ENCODE measurements around the gene GPS1. TPM values are rescaled to one million over a fixed set of nuclear protein-coding genes. Genes with fewer than 3 reads are reported as not detected.
A peak's percentile ranks its signal among the peaks of the same experiment; 100 is the strongest.
"Not testable (repeated sequence)": the region's sequence is repeated elsewhere in the genome, so short reads cannot be mapped to it uniquely, and the experiment has no call there.

The GPS1 gene
- total and polyA plus RNA-seq, 2 donors (not counting 1 experiment from before 2014, with no cell fraction given) = 80.5 to 124 TPM

DNA sequence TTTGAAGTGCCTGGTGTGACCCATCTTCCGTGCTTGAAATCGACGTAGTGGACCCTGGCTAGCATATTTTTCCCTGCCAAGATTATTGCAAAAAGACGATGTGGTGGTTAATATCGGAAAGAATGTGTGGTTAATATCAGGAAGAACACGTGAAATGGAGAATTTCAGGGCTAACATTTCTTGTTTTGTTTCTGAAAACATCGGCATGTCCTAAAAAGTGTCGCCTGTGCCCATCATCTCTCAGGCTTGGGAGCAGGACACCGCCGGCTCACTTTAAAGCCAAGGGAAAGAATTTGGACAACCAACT, 13.9 kb upstream of the GPS1 start:
- ChIA-PET POLR2A (interaction anchor here (0.7 to 1.5 kb wide), 9 partner anchors 9 to 260 kb away, joined by 3 to 13 read pairs (median 4); partner anchors contain the start of genes ASPSCR1, CENPX, DUS1L and FASN), CTCF (interaction anchor here (0.6 to 2.3 kb wide), 13 partner anchors 9 to 168 kb away, joined by 3 to 19 read pairs (median 4); partner anchors contain the start of genes ASPSCR1, CENPX and LRRC45)
- Histone ChIP-seq H3K27ac (ENCODE audit: low read length in 2 of 2) (peak overlapping the region in 1 of 2 donors; percentile 59), H3K9me3 (ENCODE audit: control extremely low read depth in 1 of 3, control insufficient read depth in 2 of 3, insufficient read depth in 1 of 3, low read length in 2 of 3) (peaks cover 0 to 2% (median 0%) of the 10 kb centered on the region in 3 donors), H3K36me3 (replicated peaks in 1 of 2; ENCODE audit: control extremely low read depth in 1 of 2, control insufficient read depth in 1 of 2, extremely low read depth in 1 of 2, insufficient read depth in 2 of 2, low read length in 1 of 2) (no peaks in the 10 kb centered on the region), H3K27me3 (replicated peaks in 1 of 4; ENCODE audit: control extremely low read depth in 1 of 4, control insufficient read depth in 3 of 4, insufficient read depth in 4 of 4, low read length in 3 of 4) (no peaks in the 10 kb centered on the region), H4K20me1 (ENCODE audit: control insufficient read depth, insufficient read depth, low read length, poor library complexity, severe bottlenecking) (peaks cover 25% of the 10 kb centered on the region), H2AFZ (ENCODE audit: insufficient read depth, low read depth, low read length, poor library complexity, severe bottlenecking) (peak overlapping the region; percentile 73), H3K4me1 (ENCODE audit: control insufficient read depth in 2 of 2, insufficient read depth in 2 of 2, low read length in 2 of 2) (peaks cover 18 to 19% of the 10 kb centered on the region in 2 donors), H3K79me2 (ENCODE audit: control insufficient read depth, insufficient read depth, low read length) (peaks cover 14% of the 10 kb centered on the region), H3K4me3 (ENCODE audit: control extremely low read depth in 1 of 5, extremely low read depth in 1 of 5, insufficient read depth in 1 of 5, low read depth in 2 of 5, low read length in 4 of 5) (peak overlapping the region in 4 of 5 experiments; percentile 58 to 76 (median 72)), H3K4me2 (replicated peaks; ENCODE audit: low read depth, low read length, poor library complexity, severe bottlenecking) (peak overlapping the region; percentile 100), H3K9ac (ENCODE audit: low read length) (peak overlapping the region; percentile 72)
- no peak for ATAC-seq (ENCODE audit: low read depth)
- WGBS (ENCODE audit: insufficient coverage) = 4% methylated on average over 10 of the region's 10 CpGs
- Mint-ChIP-seq H3K27ac (peak overlapping the region; percentile 99), H3K9me3 (ENCODE audit: insufficient read depth) (no peaks in the 10 kb centered on the region), H3K27me3 (no peaks in the 10 kb centered on the region), H3K4me1 (peaks cover 23% of the 10 kb centered on the region), H3K4me3 (peak overlapping the region; percentile 90)
- no peak for TF ChIP-seq EZH2 (IDR thresholded peaks at IDR 0.05; ENCODE audit: borderline replicate concordance, insufficient read depth, low read depth, low read length, poor library complexity, severe bottlenecking)
- TF ChIP-seq, protein P1, sequence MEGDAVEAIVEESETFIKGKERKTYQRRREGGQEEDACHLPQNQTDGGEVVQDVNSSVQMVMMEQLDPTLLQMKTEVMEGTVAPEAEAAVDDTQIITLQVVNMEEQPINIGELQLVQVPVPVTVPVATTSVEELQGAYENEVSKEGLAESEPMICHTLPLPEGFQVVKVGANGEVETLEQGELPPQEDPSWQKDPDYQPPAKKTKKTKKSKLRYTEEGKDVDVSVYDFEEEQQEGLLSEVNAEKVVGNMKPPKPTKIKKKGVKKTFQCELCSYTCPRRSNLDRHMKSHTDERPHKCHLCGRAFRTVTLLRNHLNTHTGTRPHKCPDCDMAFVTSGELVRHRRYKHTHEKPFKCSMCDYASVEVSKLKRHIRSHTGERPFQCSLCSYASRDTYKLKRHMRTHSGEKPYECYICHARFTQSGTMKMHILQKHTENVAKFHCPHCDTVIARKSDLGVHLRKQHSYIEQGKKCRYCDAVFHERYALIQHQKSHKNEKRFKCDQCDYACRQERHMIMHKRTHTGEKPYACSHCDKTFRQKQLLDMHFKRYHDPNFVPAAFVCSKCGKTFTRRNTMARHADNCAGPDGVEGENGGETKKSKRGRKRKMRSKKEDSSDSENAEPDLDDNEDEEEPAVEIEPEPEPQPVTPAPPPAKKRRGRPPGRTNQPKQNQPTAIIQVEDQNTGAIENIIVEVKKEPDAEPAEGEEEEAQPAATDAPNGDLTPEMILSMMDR (IDR thresholded peaks at IDR 0.05) = no peak
- intact Hi-C loops (cut with micrococcal nuclease) = loop anchor here (1.0 to 10.0 kb wide), 6 partner anchors 13 to 517 kb away; partner anchors contain the start of genes ASPSCR1, FASN, GPS1 and LRRC45
- no peak for DNase-seq

DNA sequence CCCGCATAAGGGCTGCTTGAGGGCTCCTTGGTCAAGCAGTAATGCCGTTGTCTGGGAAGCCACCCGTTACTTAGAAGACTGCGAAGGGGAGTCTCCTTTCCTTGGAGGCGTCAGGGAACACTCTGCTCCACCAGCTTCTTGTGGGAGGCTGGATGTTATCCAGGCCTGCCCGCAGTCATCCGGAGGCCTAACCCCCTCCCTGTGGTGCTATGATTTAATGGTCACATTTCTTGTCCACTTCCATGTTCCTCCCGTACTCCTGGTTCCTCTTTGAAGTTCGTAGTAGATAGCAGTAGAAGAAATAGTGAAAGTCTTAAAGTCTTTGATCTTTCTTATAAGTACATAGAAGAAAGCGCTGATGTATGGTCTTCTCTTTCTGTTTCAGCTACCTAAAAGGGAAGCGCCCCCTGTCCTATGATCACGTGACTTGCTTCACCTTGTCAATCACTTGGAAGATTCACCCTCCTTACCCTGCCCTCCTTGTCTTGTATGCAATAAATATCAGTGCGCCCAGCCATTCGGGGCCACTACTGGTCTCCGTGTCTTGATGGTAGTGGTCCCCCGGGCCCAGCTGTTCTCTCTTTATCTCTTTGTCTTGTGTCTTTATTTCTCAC, 12.8 kb upstream of the GPS1 start:
- POLR2A ChIA-PET; DNase-seq; H3K4me2 ChIP-seq (replicated peaks; ENCODE audit: low read depth, low read length, poor library complexity, severe bottlenecking); ATAC-seq (ENCODE audit: low read depth); H3K27me3 Mint-ChIP-seq; H2AFZ ChIP-seq (ENCODE audit: insufficient read depth, low read depth, low read length, poor library complexity, severe bottlenecking); H3K27ac ChIP-seq (ENCODE audit: low read length in 2 of 2); H3K4me3 ChIP-seq (ENCODE audit: control extremely low read depth in 1 of 5, extremely low read depth in 1 of 5, insufficient read depth in 1 of 5, low read depth in 2 of 5, low read length in 4 of 5); H3K9ac ChIP-seq (ENCODE audit: low read length); H3K9me3 Mint-ChIP-seq (ENCODE audit: insufficient read depth); H3K9me3 ChIP-seq (ENCODE audit: control extremely low read depth in 1 of 3, control insufficient read depth in 2 of 3, insufficient read depth in 1 of 3, low read length in 2 of 3); H3K27me3 ChIP-seq (replicated peaks in 1 of 4; ENCODE audit: control extremely low read depth in 1 of 4, control insufficient read depth in 3 of 4, insufficient read depth in 4 of 4, low read length in 3 of 4); H3K36me3 ChIP-seq (replicated peaks in 1 of 2; ENCODE audit: control extremely low read depth in 1 of 2, control insufficient read depth in 1 of 2, extremely low read depth in 1 of 2, insufficient read depth in 2 of 2, low read length in 1 of 2): not testable (repeated sequence)
- CTCF ChIA-PET = interaction anchor here (1.3 to 2.3 kb wide), 4 partner anchors 16 to 116 kb away, joined by 3 to 19 read pairs (median 7); partner anchors contain the start of genes CENPX, FASN and LRRC45
- peaks cover 18 to 19% of the 10 kb centered on the region in 2 donors for H3K4me1 ChIP-seq (ENCODE audit: control insufficient read depth in 2 of 2, insufficient read depth in 2 of 2, low read length in 2 of 2)
- peaks cover 22% of the 10 kb centered on the region for H3K4me1 Mint-ChIP-seq
- intact Hi-C loops (cut with micrococcal nuclease) = loop anchor here (10.0 kb wide), 1 partner anchor 516 kb away; no protein-coding TSS in a partner anchor
- peak overlapping the region; percentile 41 for H3K27ac Mint-ChIP-seq
- H3K79me2 ChIP-seq (ENCODE audit: control insufficient read depth, insufficient read depth, low read length) = peaks cover 14% of the 10 kb centered on the region
- WGBS (ENCODE audit: insufficient coverage) = 95% methylated on average over 8 of the region's 16 CpGs
- peak overlapping the region; percentile 24 for H3K4me3 Mint-ChIP-seq
- H4K20me1 ChIP-seq (ENCODE audit: control insufficient read depth, insufficient read depth, low read length, poor library complexity, severe bottlenecking) = peaks cover 25% of the 10 kb centered on the region
